Tibial nerve (tissue), 4 donors: ENCODE data around the gene RPL27. TPM values are rescaled to one million over a fixed set of nuclear protein-coding genes. Genes with fewer than 3 reads are reported as not detected.

Experiments used
- DNase-seq, 2 donors: peaks; one replicate each; pipeline ENCODE4 v3.0.0-alpha.2; 2019; ENCODE audit warnings: low spot score in 2 of 2
- H3K27ac ChIP-seq, 4 donors: fragments of 200-600 bp; sonication (generic) in 3 of 4; one replicate each; pipeline ENCODE4 v1.5.1; 2017 to 2019; ENCODE audit warnings: mild to moderate bottlenecking in 1 of 4
- H3K27me3 ChIP-seq, 2 donors: fragments of 200-600 bp; sonication (generic) in 1 of 2; one replicate each; pipeline versions ENCODE4 v1.5.1 to v1.6.0; 2017 to 2019
- H3K36me3 ChIP-seq, 3 donors: fragments of 200-600 bp; sonication (generic); one replicate each; pipeline ENCODE4 v1.5.1; 2018 to 2019
- H3K4me1 ChIP-seq, 4 donors: fragments of 200-600 bp; sonication (generic) in 3 of 4; one replicate each; pipeline ENCODE4 v1.5.1; 2017 to 2019
- H3K4me3 ChIP-seq, 4 donors: fragments of 200-600 bp; sonication (generic) in 3 of 4; one replicate each; pipeline ENCODE4 v1.5.1; 2017 to 2019; ENCODE audit warnings: mild to moderate bottlenecking in 1 of 4, moderate library complexity in 1 of 4
- H3K9me3 ChIP-seq, 4 donors: fragments of 200-600 bp; sonication (generic) in 3 of 4; one replicate each; pipeline ENCODE4 v1.5.1; 2017 to 2019
- CTCF ChIP-seq, 5 experiments: fragments of 200-600 bp in 3 of 5; fragments of 450-650 bp in 2 of 5; sonication (generic) in 3 of 5; IDR thresholded peaks; one replicate each; pipeline ENCODE4 v1.5.1; 2016 to 2019; ENCODE audit warnings: antibody characterized with exemption in 5 of 5, mild to moderate bottlenecking in 3 of 5, moderate library complexity in 2 of 5
- EP300 ChIP-seq, 2 donors: sonication (generic); formaldehyde crosslinking; IDR thresholded peaks; one replicate each; pipeline ENCODE4 v1.6.1; 2017; ENCODE audit warnings: antibody characterized with exemption in 2 of 2, mild to moderate bottlenecking in 1 of 2
- POLR2A ChIP-seq, 2 donors: fragments of 450-650 bp; IDR thresholded peaks; one replicate each; pipeline ENCODE4 v1.6.1; 2017; ENCODE audit warnings: antibody characterized with exemption in 2 of 2, mild to moderate bottlenecking in 2 of 2, moderate library complexity in 2 of 2
- WGBS, 2 donors: methylation state at CpG; one replicate each; pipeline ENCODE4 v1.1.5; 2018; 5-methylcytosine and 5-hydroxymethylcytosine counted together
- total RNA-seq, 4 donors: library from RNA; depleted of rRNA; stranded (reverse); fragments of >200 nt; gene quantifications; one replicate each; pipeline ENCODE4 v1.1.0, GENCODE V29; 2016

RPL27 gene
- total RNA-seq, 4 donors from 2014 or later: 500 to 1,072 (median 818) TPM

GRCh38 chr17:43024407-43025289 is 26.4 kb downstream of the RPL27 start, which contains the start of gene RND2:
Gene RND2 (plus strand): TSS chr17:43025231. CDS start chr17:43025348, 117 bp downstream.
- no peaks in the 10 kb centered on the region for H3K27me3 ChIP-seq
- peak within 1 kb of the TSS; percentile 39 to 70 (median 54) for H3K4me3 ChIP-seq
- peak within 1 kb of the TSS; percentile 78 to 92 (median 85) for H3K27ac ChIP-seq
- TF ChIP-seq POLR2A (IDR thresholded peaks at IDR 0.05) (peak; percentile 39 to 70), EP300 (IDR thresholded peaks at IDR 0.05) (peak in 1 of 2 donors; percentile 69), CTCF (IDR thresholded peaks at IDR 0.05) (peak; percentile 56 to 89 (median 80))
- H3K4me1 ChIP-seq: peaks cover 0 to 34% (median 16%) of the 10 kb centered on the region in 4 donors
- 0 to 1% methylated on average over 28 to 34 of the region's 61 CpGs for WGBS, 2 donors
- H3K9me3 ChIP-seq: no peaks in the 10 kb centered on the region
- peak; percentile 78 to 87 for DNase-seq
- no peaks in the 10 kb centered on the region for H3K36me3 ChIP-seq

GRCh38 chr17:43025290-43025657 is 27.1 kb downstream of the RPL27 start:
- Histone ChIP-seq H3K9me3 (no peaks in the 10 kb centered on the region), H3K36me3 (no peaks in the 10 kb centered on the region), H3K4me3 (peak overlapping the region; percentile 39 to 70 (median 54)), H3K4me1 (peaks cover 0 to 28% (median 9%) of the 10 kb centered on the region in 4 donors), H3K27me3 (no peaks in the 10 kb centered on the region), H3K27ac (peak overlapping the region; percentile 70 to 92 (median 80))
- WGBS, 2 donors: 5 to 9% methylated on average over 22 to 26 of the region's 27 CpGs
- no peak for TF ChIP-seq EP300 (IDR thresholded peaks at IDR 0.05)
- no peak for TF ChIP-seq POLR2A (IDR thresholded peaks at IDR 0.05)
- no peak for TF ChIP-seq CTCF (IDR thresholded peaks at IDR 0.05)
- DNase-seq: no peak

- TF ChIP-seq EP300 (IDR thresholded peaks at IDR 0.05) (no peak), POLR2A (IDR thresholded peaks at IDR 0.05) (no peak), CTCF (IDR thresholded peaks at IDR 0.05) (no peak)
- Histone ChIP-seq H3K36me3 (no peaks in the 10 kb centered on the region), H3K4me1 (peaks cover 0 to 21% (median 6%) of the 10 kb centered on the region in 4 donors), H3K4me3 (no peak overlapping the region), H3K27me3 (no peaks in the 10 kb centered on the region), H3K27ac (peak overlapping the region; percentile 70 to 92 (median 80)), H3K9me3 (no peaks in the 10 kb centered on the region)
- DNase-seq: no peak
- 67 to 68% methylated on average over 15 of the region's 16 CpGs for WGBS, 2 donors
Measured at GRCh38 chr17:43025766-43026537, 27.7 kb downstream of the RPL27 start.

- Histone ChIP-seq H3K9me3 (no peaks in the 10 kb centered on the region), H3K27me3 (no peaks in the 10 kb centered on the region), H3K27ac (no peak overlapping the region), H3K4me3 (no peak overlapping the region), H3K4me1 (peaks cover 0 to 20% (median 6%) of the 10 kb centered on the region in 4 donors), H3K36me3 (no peaks in the 10 kb centered on the region)
- TF ChIP-seq POLR2A (IDR thresholded peaks at IDR 0.05): no peak
- DNase-seq: no peak
- 68 to 71% methylated on average over 5 of the region's 5 CpGs for WGBS, 2 donors
Measured at GRCh38 chr17:43026595-43026994, 28.4 kb downstream of the RPL27 start.

GRCh38 chr17:43027091-43028032 is 29.1 kb downstream of the RPL27 start:
- WGBS, 2 donors: 77 to 82% methylated on average over 9 of the region's 9 CpGs
- no peak overlapping the region for H3K27ac ChIP-seq
- H3K27me3 ChIP-seq: no peaks in the 10 kb centered on the region
- no peak overlapping the region for H3K4me3 ChIP-seq
- no peak for DNase-seq
- no peak for TF ChIP-seq CTCF (IDR thresholded peaks at IDR 0.05)
- H3K4me1 ChIP-seq: peaks cover 0 to 19% (median 6%) of the 10 kb centered on the region in 4 donors
- H3K9me3 ChIP-seq: no peaks in the 10 kb centered on the region
- no peaks in the 10 kb centered on the region for H3K36me3 ChIP-seq
